H9 (cell line): ENCODE data around the gene TBL1X. TPM values are rescaled to one million over a fixed set of nuclear protein-coding genes. Genes with fewer than 3 reads are reported as not detected.

Source experiments
- DNase-seq: peaks from one replicate; pipeline ENCODE4 v3.0.0-alpha.2; 2017
- H2AFZ ChIP-seq: one replicate; pipeline ENCODE4 v1.6.1; 2013; ENCODE audit warnings: mild to moderate bottlenecking, low read length, control low read depth, moderate library complexity
- H2AK5ac ChIP-seq: 2 replicates; pipeline ENCODE4 v1.6.1; 2013; ENCODE audit warnings: low read length, control low read depth, mixed read lengths; ENCODE audit not compliant: insufficient read length
- H2BK120ac ChIP-seq: one replicate; pipeline ENCODE4 v1.6.1; 2013; ENCODE audit warnings: low read depth, mild to moderate bottlenecking, low read length, control low read depth, inconsistent platforms; ENCODE audit not compliant: poor library complexity, severe bottlenecking
- H2BK12ac ChIP-seq: 2 replicates; pipeline ENCODE4 v1.6.1; 2013; ENCODE audit warnings: low read length, control low read depth, mixed read lengths, low read depth; ENCODE audit not compliant: insufficient read length
- H2BK15ac ChIP-seq: 2 replicates; pipeline ENCODE4 v1.6.1; 2013; ENCODE audit warnings: low read depth, low read length, control low read depth
- H2BK20ac ChIP-seq: one replicate; pipeline ENCODE4 v1.6.1; 2013; ENCODE audit warnings: low read depth, mild to moderate bottlenecking, low read length, control low read depth, inconsistent platforms; ENCODE audit not compliant: poor library complexity, severe bottlenecking
- H2BK5ac ChIP-seq: 2 replicates; pipeline ENCODE4 v1.6.1; 2013; ENCODE audit warnings: low read length, control low read depth, mixed read lengths; ENCODE audit not compliant: insufficient read length
- H3K14ac ChIP-seq: 2 replicates; pipeline ENCODE4 v1.6.1; 2013; ENCODE audit warnings: low read length, control low read depth; ENCODE audit not compliant: insufficient read depth
- H3K18ac ChIP-seq: 2 replicates; pipeline ENCODE4 v1.6.1; 2013; ENCODE audit warnings: low read depth, mild to moderate bottlenecking, mixed read lengths, low read length, control low read depth; ENCODE audit not compliant: insufficient read length
- H3K23ac ChIP-seq: 2 replicates; pipeline ENCODE4 v1.6.1; 2013; ENCODE audit warnings: low read length, control low read depth, mixed read lengths, low read depth; ENCODE audit not compliant: insufficient read length
- H3K23me2 ChIP-seq: 2 replicates; pipeline ENCODE4 v1.6.1; 2013; ENCODE audit warnings: low read depth, mild to moderate bottlenecking, mixed read lengths, low read length, control low read depth; ENCODE audit not compliant: insufficient read length, poor library complexity, severe bottlenecking
- H3K27ac ChIP-seq: 2 replicates; pipeline ENCODE4 v1.5.1; 2013; ENCODE audit warnings: low read length, control low read depth, mixed read lengths, low read depth; ENCODE audit not compliant: insufficient read length
- H3K27me3 ChIP-seq: 2 replicates; pipeline ENCODE4 v1.6.1; 2013; ENCODE audit warnings: low read length, control low read depth, inconsistent platforms; ENCODE audit not compliant: insufficient read depth
- H3K4ac ChIP-seq: 2 replicates; pipeline ENCODE4 v1.6.1; 2013; ENCODE audit warnings: low read depth, mild to moderate bottlenecking, control low read depth, inconsistent platforms, low read length, moderate library complexity
- H3K4me1 ChIP-seq: 2 replicates; pipeline ENCODE4 v1.6.1; 2013; ENCODE audit warnings: low read length, control low read depth, inconsistent platforms; ENCODE audit not compliant: insufficient read depth
- H3K4me2 ChIP-seq: 2 replicates; pipeline ENCODE4 v1.6.1; 2013; ENCODE audit warnings: low read length, control low read depth, mixed read lengths; ENCODE audit not compliant: insufficient read length, insufficient read depth
- H3K56ac ChIP-seq: 2 replicates; pipeline ENCODE4 v1.6.1; 2013; ENCODE audit warnings: low read depth, mild to moderate bottlenecking, mixed read lengths, low read length, control low read depth; ENCODE audit not compliant: insufficient read length
- H3K79me1 ChIP-seq: 2 replicates; pipeline ENCODE4 v1.6.1; 2013; ENCODE audit warnings: low read depth, mild to moderate bottlenecking, moderate library complexity, low read length, control low read depth, inconsistent platforms; ENCODE audit not compliant: insufficient read depth, poor library complexity, severe bottlenecking
- H3K79me2 ChIP-seq: 2 replicates; pipeline ENCODE4 v1.6.1; 2013; ENCODE audit warnings: low read length, control low read depth, inconsistent platforms; ENCODE audit not compliant: insufficient read depth
- H3K9ac ChIP-seq: 2 replicates; pipeline ENCODE4 v1.6.1; 2013; ENCODE audit warnings: low read length, control low read depth, mixed read lengths; ENCODE audit not compliant: insufficient read length; ENCODE audit errors: extremely low read depth
- H3K9me3 ChIP-seq: one replicate; pipeline ENCODE4 v1.6.1; 2013; ENCODE audit warnings: low read depth, low read length, inconsistent platforms; ENCODE audit not compliant: control insufficient read depth
- H3T11ph ChIP-seq: one replicate; pipeline ENCODE4 v1.6.1; 2013; ENCODE audit warnings: mild to moderate bottlenecking, low read length, control low read depth, inconsistent platforms
- H4K20me1 ChIP-seq: one replicate; pipeline ENCODE4 v1.6.1; 2013; ENCODE audit not compliant: control insufficient read depth, insufficient read length, insufficient read depth
- H4K5ac ChIP-seq: 2 replicates; pipeline ENCODE4 v1.6.1; 2013; ENCODE audit warnings: low read depth, mild to moderate bottlenecking, mixed read lengths, low read length, control low read depth; ENCODE audit not compliant: insufficient read length
- H4K8ac ChIP-seq: replicated peaks from 2 replicates; pipeline ENCODE4 v1.6.1; 2013; ENCODE audit warnings: low read length, control low read depth, mixed read lengths, low read depth; ENCODE audit not compliant: insufficient read length
- H4K91ac ChIP-seq: 2 replicates; pipeline ENCODE4 v1.6.1; 2013; ENCODE audit warnings: low read depth, mild to moderate bottlenecking, moderate library complexity, mixed read lengths, low read length, control low read depth; ENCODE audit not compliant: insufficient read length
- H3K27ac Mint-ChIP-seq, 3 experiments: 2 replicates in 2 of 3; 3 replicates in 1 of 3; pipeline ENCODE4 v1.8.0; 2020 to 2021; ENCODE audit warnings: mixed read lengths in 3 of 3, mild to moderate bottlenecking in 1 of 3, moderate library complexity in 1 of 3
- H3K27me3 Mint-ChIP-seq: 2 replicates; pipeline ENCODE4 v1.8.0; 2021; ENCODE audit warnings: low read depth, mild to moderate bottlenecking, moderate library complexity, mixed read lengths
- H3K36me3 Mint-ChIP-seq, 3 experiments: 2 replicates in 2 of 3; 3 replicates in 1 of 3; pipeline ENCODE4 v1.8.0; 2020 to 2021; ENCODE audit warnings: low read depth in 3 of 3, mixed read lengths in 3 of 3; ENCODE audit not compliant: insufficient read depth in 1 of 3
- H3K4me1 Mint-ChIP-seq, 2 experiments: 2 replicates each; pipeline ENCODE4 v1.8.0; 2020; ENCODE audit warnings: mixed read lengths in 2 of 2
- H3K4me3 Mint-ChIP-seq, 2 experiments: 2 replicates in 1 of 2; 3 replicates in 1 of 2; pipeline ENCODE4 v1.8.0; 2020 to 2021; ENCODE audit warnings: mild to moderate bottlenecking in 2 of 2, mixed read lengths in 2 of 2, moderate library complexity in 1 of 2
- H3K9me3 Mint-ChIP-seq, 2 experiments: 2 replicates in 1 of 2; 3 replicates in 1 of 2; pipeline ENCODE4 v1.8.0; 2020; ENCODE audit warnings: mild to moderate bottlenecking in 2 of 2, mixed read lengths in 2 of 2, moderate library complexity in 1 of 2
- CTCF ChIP-seq: fragments of 200-600 bp; sonication (generic); conservative IDR thresholded peaks from 3 replicates; pipeline ENCODE4 v1.8.0; 2021; ENCODE audit warnings: antibody characterized with exemption, mild to moderate bottlenecking
- WGBS: extraction: QIAGEN DNeasy Blood & Tissue Kit; methylation state at CpG from one replicate; pipeline ENCODE4 v1.1.7; 2013; ENCODE audit warnings: missing lambda C conversion rate, low lambda C conversion rate, mixed read lengths; ENCODE audit not compliant: insufficient read length; ENCODE audit errors: extremely low coverage; 5-methylcytosine and 5-hydroxymethylcytosine counted together
- total RNA-seq: library from RNA; stranded (reverse); gene quantifications from 2 replicates; pipeline ENCODE4 v1.2.1, GENCODE V29; 2021

Gene TBL1X
- total RNA-seq, 1 experiment from 2014 or later, result 24.1 TPM

GRCh38 chrX:9746148-9746888, 281.5 kb downstream of the TBL1X start:
- no peak overlapping the region for H3K4ac ChIP-seq
- TF ChIP-seq CTCF, result no peak
- no peak overlapping the region for H3K27ac ChIP-seq
- Mint-ChIP-seq H3K36me3 (peaks cover 12 to 25% (median 18%) of the 10 kb centered on the region in 3 experiments), H3K27me3 (no peaks in the 10 kb centered on the region), H3K4me3 (no peak overlapping the region), H3K4me1 (peaks cover 9 to 11% of the 10 kb centered on the region in 2 experiments), H3K9me3 (peaks cover 9 to 34% of the 10 kb centered on the region in 2 experiments), H3K27ac (peak overlapping the region in 1 of 3 experiments; percentile 71; a peak in 2 of 7 replicates)
- no peak overlapping the region for H3K23ac ChIP-seq
- no CpG with 5 or more reads among the region's 3 CpGs for WGBS
- no peaks in the 10 kb centered on the region for H3K79me1 ChIP-seq
- no peak overlapping the region for H3K56ac ChIP-seq
- H4K91ac ChIP-seq, result no peak overlapping the region
- H3T11ph ChIP-seq, result no peak overlapping the region
- no peak overlapping the region for H3K14ac ChIP-seq
- no peaks in the 10 kb centered on the region for H3K23me2 ChIP-seq
- 0 out of 2 replicates have a peak, but pooled peaks cover 2% of the 10 kb centered on the region for H3K4me1 ChIP-seq
- H3K9ac ChIP-seq, result no peak overlapping the region
- H2BK12ac ChIP-seq, result no peak overlapping the region
- peak overlapping the region; percentile 44 for H2BK120ac ChIP-seq
- H4K20me1 ChIP-seq, result no peaks in the 10 kb centered on the region
- H2AK5ac ChIP-seq, result no peak overlapping the region
- H2BK5ac ChIP-seq, result no peak overlapping the region
- H2BK15ac ChIP-seq, result no peak overlapping the region
- H2BK20ac ChIP-seq, result no peak overlapping the region
- H3K18ac ChIP-seq, result peak overlapping the region; percentile 48
- no peak overlapping the region for H2AFZ ChIP-seq
- DNase-seq, result no peak
- no peak overlapping the region for H3K4me2 ChIP-seq
- H3K27me3 ChIP-seq, result no peaks in the 10 kb centered on the region
- H3K9me3 ChIP-seq, result no peaks in the 10 kb centered on the region
- H4K8ac ChIP-seq, result no peak overlapping the region
- no peaks in the 10 kb centered on the region for H3K79me2 ChIP-seq
- no peak overlapping the region for H4K5ac ChIP-seq
